Ovary (tissue), 3 donors: ENCODE results near the gene TIMM13.
"Not testable (repeated sequence)": the region's sequence is repeated elsewhere in the genome, so short reads cannot be mapped to it uniquely, and the experiment has no call there.

Experiments used
- CTCF ChIP-seq, 3 donors: fragments of 450-650 bp in 2 of 3; fragments of 200-600 bp in 1 of 3; IDR thresholded peaks; one replicate each; pipeline versions ENCODE4 v1.5.1 to v1.8.0; 2016 to 2022; ENCODE audit warnings: antibody characterized with exemption in 3 of 3, mild to moderate bottlenecking in 1 of 3
- POLR2A ChIP-seq: fragments of 450-650 bp; IDR thresholded peaks from one replicate; pipeline ENCODE4 v1.6.1; 2017; ENCODE audit warnings: antibody characterized with exemption, mild to moderate bottlenecking, moderate library complexity
- donor health status: DM: no; HTN: no; CAD: no.

- TF ChIP-seq POLR2A; CTCF (IDR thresholded peaks at IDR 0.05): not testable (repeated sequence)
Measured at GRCh38 chr19:2469915-2470200, 42.5 kb upstream of the TIMM13 start.
